HG03342 (cell line): ENCODE results near the gene GREB1L.

Source experiments
- ATAC-seq: cut with Tn5 transposase; IDR thresholded peaks from one replicate; pipeline ENCODE4 v1.9.1; 2021; ENCODE audit warnings: mild to moderate bottlenecking, moderate library complexity; ENCODE audit not compliant: unreplicated experiment

The GREB1L gene

GRCh38 chr18:21548647-21549046 is 306.6 kb downstream of the GREB1L start:
- ATAC-seq = no peak

DNA sequence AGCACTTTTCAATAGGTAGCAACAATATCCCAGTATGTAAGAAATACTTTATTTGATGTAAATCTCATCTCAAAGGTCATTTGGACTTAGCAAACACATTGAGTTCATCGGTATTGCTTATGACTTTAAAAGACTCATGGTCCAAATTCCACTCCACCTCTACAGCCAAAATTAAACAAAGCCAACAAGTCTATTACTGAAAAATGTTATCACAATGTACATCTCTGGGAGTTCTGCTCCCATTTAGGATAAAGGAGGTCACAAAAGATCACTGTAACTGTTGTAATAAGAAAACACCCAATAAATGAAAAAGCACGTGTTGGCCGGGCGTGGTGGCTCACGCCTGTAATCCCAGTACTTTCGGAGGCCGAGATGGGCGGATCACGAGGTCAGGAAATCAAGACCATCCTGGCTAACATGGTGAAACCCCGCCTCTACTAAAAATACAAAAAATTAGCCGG is 308.5 kb downstream of the GREB1L start:
- ATAC-seq = no peak

- ATAC-seq = no peak
These were observed 315.7 kb downstream of the GREB1L start for GRCh38 chr18:21557607-21558253.

DNA sequence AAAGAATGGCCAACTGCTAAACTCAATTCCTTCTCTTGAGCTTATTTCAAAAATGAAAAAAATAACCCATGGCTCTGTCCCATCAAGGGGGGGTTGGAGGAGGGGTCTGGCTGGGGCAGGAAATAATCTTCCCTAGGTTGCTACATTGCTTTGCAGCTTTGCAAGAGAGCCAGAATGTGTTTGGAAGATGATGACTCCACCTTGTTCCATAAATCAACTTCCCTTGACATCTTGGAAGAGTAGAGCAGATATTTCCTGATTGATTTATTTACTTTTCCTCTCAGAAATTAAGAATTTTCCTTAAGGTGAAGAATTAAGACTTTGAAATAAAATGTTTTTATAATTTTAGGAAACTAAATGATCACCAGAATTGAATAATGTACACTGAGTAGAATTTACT is 317.2 kb downstream of the GREB1L start:
- ATAC-seq = no peak

DNA sequence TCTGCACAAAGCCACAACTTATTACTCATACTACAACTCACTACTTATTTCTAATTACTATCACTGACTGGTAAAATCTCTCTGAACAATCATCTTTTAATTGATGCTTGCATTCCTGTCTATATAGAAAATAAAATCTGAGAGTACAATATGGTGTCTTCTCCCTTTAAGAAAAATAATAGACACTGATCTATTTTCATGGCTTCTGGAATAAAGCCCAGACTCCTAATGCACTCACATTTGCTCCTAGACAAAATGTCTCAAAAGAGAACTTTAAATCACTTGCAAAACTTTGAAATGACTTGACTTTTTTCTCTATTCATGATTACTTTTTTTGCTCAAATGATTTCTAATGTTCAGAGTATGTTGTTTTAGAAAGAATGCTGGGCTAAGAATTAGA is 329.7 kb downstream of the GREB1L start:
- ATAC-seq = no peak
